Stimulated activated CD8-positive, alpha-beta memory T cell treated with anti-CD3 and anti-CD28 coated beads, Interleukin-2, amount 100 ng/mL, for 48 hours (primary cell): Measurements from ENCODE around the gene CCNY.

ENCODE experiments used
- DNase-seq, 2 donors: peaks; one replicate each; pipeline ENCODE4 v3.0.0-alpha.2; 2020; ENCODE audit warnings: low read depth in 2 of 2

CCNY gene

GRCh38 chr10:35486297-35486990 is 150.1 kb downstream of the CCNY start:
- DNase-seq, result no peak

GRCh38 chr10:35487336-35488034 is 151.2 kb downstream of the CCNY start:
- DNase-seq, result no peak

- no peak for DNase-seq
Observed at GRCh38 chr10:35488228-35488627, 151.9 kb downstream of the CCNY start.

GRCh38 chr10:35492386-35493195 is 156.3 kb downstream of the CCNY start:
- DNase-seq, result no peak

GRCh38 chr10:35493196-35494118 is 157.1 kb downstream of the CCNY start:
- no peak for DNase-seq

GRCh38 chr10:35495521-35496119 is 159.3 kb downstream of the CCNY start:
- DNase-seq, result no peak

GRCh38 chr10:35497909-35498308 is 161.6 kb downstream of the CCNY start:
- DNase-seq, result no peak

- DNase-seq, result no peak
Observed at GRCh38 chr10:35498693-35499092, 162.4 kb downstream of the CCNY start.

- no peak for DNase-seq
Observed at GRCh38 chr10:35501923-35502322, 165.6 kb downstream of the CCNY start.

GRCh38 chr10:35502692-35503091 is 166.4 kb downstream of the CCNY start:
- no peak for DNase-seq

GRCh38 chr10:35503578-35503977 is 167.3 kb downstream of the CCNY start:
- DNase-seq, result no peak

GRCh38 chr10:35504132-35504531 is 167.8 kb downstream of the CCNY start:
- DNase-seq, result no peak

- no peak for DNase-seq
Observed at GRCh38 chr10:35505241-35505873, 169.0 kb downstream of the CCNY start.

GRCh38 chr10:35506741-35507140 is 170.4 kb downstream of the CCNY start:
- no peak for DNase-seq

GRCh38 chr10:35507519-35508109 is 171.3 kb downstream of the CCNY start:
- no peak for DNase-seq

GRCh38 chr10:35508647-35509046 is 172.3 kb downstream of the CCNY start:
- no peak for DNase-seq

- DNase-seq, result no peak
Observed at GRCh38 chr10:35510891-35511290, 174.6 kb downstream of the CCNY start.

GRCh38 chr10:35511647-35512046 is 175.3 kb downstream of the CCNY start:
- DNase-seq, result no peak

GRCh38 chr10:35516102-35516670 is 179.9 kb downstream of the CCNY start:
- DNase-seq, result no peak
